Measurements from ENCODE around the gene TM4SF5.

The TM4SF5 gene

DNA sequence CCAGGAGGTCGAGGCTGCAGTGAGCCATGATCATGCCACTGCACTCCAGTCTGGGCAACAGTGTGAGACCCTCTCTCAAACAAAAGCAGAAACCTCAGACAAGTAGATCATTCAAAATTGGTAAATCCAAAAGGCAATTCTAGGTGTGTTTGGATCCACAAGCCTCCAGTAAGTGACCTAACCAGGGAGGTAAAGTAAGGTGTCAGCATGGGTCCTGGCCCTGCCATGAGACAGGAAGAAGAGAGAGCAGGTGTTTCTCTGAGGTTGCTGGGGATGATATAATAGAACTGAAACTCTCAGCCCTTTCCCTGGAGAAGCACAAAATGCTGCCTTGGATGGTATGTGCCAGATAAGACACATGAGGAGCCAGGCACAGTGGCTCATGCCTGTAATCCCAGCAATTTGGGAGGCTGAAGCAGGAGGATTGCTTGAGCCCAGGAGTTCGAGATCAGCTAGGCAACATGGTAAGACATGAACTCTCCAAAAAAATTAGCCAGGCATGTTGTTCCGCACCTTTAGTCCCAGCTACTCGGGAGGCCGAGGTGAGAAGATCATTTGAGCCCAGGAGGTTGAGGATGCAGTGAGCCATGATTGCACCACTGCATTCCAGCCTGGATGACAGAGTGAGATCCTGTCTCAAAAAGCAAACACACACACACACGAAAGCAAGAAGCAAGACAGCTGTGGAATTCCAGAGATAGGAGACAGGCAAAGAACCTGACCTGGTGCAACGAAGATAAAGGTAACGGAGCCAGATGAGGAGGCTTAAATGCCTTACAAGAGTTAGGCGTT, 6.5 kb downstream of the TM4SF5 start:
- DNase-seq (ENCODE audit: low read depth, low spot score): no peak
- TF ChIP-seq, protein P1, sequence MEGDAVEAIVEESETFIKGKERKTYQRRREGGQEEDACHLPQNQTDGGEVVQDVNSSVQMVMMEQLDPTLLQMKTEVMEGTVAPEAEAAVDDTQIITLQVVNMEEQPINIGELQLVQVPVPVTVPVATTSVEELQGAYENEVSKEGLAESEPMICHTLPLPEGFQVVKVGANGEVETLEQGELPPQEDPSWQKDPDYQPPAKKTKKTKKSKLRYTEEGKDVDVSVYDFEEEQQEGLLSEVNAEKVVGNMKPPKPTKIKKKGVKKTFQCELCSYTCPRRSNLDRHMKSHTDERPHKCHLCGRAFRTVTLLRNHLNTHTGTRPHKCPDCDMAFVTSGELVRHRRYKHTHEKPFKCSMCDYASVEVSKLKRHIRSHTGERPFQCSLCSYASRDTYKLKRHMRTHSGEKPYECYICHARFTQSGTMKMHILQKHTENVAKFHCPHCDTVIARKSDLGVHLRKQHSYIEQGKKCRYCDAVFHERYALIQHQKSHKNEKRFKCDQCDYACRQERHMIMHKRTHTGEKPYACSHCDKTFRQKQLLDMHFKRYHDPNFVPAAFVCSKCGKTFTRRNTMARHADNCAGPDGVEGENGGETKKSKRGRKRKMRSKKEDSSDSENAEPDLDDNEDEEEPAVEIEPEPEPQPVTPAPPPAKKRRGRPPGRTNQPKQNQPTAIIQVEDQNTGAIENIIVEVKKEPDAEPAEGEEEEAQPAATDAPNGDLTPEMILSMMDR (IDR thresholded peaks at IDR 0.05; ENCODE audit: low read depth, low read length): no peak
- H3K4me3 ChIP-seq (ENCODE audit: low read depth, low read length): no peak overlapping the region
- in situ Hi-C loops (cut with HindIII; ENCODE audit: low sequenced_read_pairs): no loop called here

DNA sequence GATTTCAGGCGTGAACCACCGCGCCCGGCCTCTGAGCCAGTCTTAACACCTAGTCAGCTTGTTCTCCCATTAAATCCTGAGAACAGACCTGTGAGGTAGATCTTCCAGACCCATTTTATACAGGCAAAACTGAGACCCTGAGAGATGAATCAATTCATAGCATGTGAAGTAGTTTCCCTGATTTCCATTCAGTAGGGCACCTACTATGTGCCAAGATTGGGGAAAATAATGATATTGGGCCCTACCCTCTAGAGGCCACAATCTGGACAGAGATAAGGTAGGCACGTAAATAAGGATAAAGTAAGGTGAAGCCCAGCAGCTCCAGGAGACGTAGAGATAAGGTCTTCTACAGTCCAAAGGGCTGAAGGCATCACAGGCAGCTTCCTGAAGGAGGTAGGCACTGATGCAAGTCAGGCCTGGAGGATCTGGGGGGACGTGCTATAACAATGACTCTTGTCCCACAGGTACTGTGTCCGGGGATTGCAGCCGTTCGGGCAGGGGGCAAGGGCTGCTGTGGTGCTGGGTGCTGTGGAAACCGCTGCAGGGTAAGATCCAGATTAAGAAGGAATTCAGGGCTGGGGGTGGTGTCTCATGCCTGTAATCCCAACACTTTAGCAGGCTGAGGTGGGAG, 8.8 kb downstream of the TM4SF5 start:
- TF ChIP-seq, protein P1 (IDR thresholded peaks at IDR 0.05; ENCODE audit: low read depth, low read length): no peak
- no peak overlapping the region for H3K4me3 ChIP-seq (ENCODE audit: low read depth, low read length)
- no peak for DNase-seq (ENCODE audit: low read depth, low spot score)
- in situ Hi-C loops (cut with HindIII; ENCODE audit: low sequenced_read_pairs): no loop called here

DNA sequence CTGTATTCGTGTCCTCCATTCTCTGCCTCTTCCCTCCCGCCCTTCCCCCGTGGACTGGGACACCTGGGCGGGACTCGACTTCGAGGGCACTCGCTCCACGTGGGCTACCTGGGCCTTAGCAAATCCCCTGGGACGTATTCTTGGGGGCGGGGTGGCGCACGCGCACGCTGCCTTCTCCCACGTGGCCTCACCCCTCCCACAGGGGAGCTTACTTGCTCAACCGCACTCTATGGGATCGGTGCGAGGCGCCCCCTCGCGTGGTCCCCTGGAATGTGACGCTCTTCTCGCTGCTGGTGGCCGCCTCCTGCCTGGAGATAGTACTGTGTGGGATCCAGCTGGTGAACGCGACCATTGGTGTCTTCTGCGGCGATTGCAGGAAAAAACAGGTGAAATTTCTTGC, 11.0 kb downstream of the TM4SF5 start:
- no peak overlapping the region for H3K4me3 ChIP-seq (ENCODE audit: low read depth, low read length)
- no peak for DNase-seq (ENCODE audit: low read depth, low spot score)
- TF ChIP-seq, protein P1 (IDR thresholded peaks at IDR 0.05; ENCODE audit: low read depth, low read length): no peak
- in situ Hi-C loops (cut with HindIII; ENCODE audit: low sequenced_read_pairs): no loop called here

DNA sequence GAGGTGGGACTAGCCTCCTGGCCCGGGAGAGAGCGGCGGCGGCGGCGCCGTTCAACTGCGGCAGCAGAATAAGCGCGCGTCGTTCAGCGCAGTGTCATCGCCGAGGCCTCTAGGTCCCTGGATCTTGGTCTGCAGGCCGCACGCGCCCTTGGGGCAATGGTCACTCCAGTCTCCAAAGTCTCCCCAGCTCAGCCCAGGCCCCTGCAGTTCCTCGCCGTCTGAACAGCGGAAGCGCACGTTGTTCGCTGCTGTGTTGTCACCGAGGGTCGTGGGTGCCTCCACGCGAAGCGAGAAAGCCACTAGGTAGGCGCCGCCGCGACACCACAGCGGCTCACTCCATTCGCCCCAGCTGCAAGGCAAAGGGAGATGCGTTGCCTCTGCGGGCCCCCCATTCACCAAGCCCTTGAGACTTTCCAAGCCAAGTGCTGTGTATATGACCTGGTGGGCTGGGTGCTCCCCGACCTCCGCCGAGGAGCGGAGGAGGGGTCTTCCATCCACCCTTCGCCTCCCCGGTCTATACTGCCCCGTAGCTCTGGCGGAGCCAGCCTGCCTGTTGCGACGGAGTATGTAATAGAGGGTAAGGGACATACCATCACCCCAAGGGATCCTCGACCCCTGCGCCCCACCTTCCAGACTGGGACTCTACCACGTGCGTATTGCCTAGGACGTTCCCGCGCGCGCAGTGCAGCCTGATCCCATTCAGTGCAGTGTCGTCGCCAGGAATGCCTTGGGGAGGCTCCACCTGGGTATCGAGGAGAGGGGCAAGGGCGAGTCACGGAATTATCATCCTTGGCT, 13.8 kb downstream of the TM4SF5 start:
- in situ Hi-C loops (cut with HindIII; ENCODE audit: low sequenced_read_pairs): no loop called here
- no peak overlapping the region for H3K4me3 ChIP-seq (ENCODE audit: low read depth, low read length)
- DNase-seq (ENCODE audit: low read depth, low spot score): no peak
- TF ChIP-seq, protein P1 (IDR thresholded peaks at IDR 0.05; ENCODE audit: low read depth, low read length): no peak

DNA sequence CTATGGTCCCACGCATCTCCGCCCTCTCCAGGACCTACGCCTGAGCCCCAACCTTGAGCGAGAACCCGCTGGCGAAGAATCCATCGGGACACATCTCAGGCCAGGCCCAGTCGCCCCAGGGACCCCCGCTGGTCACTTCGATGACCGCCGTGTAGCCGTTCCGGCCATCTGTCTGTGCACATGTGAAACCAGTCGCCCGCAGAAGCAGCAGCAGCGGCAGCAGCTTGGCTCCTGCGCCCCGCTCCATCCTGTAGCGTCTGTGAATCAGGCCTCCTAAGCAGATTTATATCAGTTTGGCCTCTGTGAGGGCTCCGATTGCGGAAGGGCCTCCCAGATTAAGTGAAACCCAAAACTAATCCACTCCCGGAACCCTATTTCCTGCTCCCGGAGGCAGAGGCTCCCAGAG, 14.4 kb downstream of the TM4SF5 start, which contains the start of gene VMO1:
Gene VMO1, minus strand, starts transcription at position 259 of the 406 bp plus-strand sequence. Its CDS starts 12 bp downstream, at position 247.
- in situ Hi-C loops (cut with HindIII; ENCODE audit: low sequenced_read_pairs): no loop called here
- DNase-seq (ENCODE audit: low read depth, low spot score): no peak

DNA sequence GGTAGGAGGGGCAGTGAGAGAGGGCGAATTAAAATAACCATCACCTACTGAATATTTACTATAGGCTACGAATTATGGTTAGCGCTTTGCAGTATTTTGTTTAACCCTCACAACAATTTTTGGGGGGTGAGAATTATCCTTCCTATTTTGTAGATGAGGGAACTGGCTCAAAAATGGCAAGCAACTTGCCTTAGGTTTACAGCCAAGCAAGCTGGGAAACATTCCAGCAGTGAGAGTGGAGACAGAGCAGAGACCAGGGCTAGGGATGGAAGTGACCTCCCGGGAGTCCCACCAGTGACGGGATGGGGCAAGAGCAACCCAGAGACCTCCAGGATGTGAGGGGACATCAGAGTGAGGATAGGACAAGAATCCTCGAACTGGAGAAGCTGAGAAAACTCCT, 14.8 kb downstream of the TM4SF5 start:
- TF ChIP-seq, protein P1 (IDR thresholded peaks at IDR 0.05; ENCODE audit: low read depth, low read length): no peak
- no peak for DNase-seq (ENCODE audit: low read depth, low spot score)
- in situ Hi-C loops (cut with HindIII; ENCODE audit: low sequenced_read_pairs): no loop called here
- no peak overlapping the region for H3K4me3 ChIP-seq (ENCODE audit: low read depth, low read length)

More for the DNA sequence above, 14.4 kb downstream of the TM4SF5 start, which contains the start of gene VMO1:
- TF ChIP-seq, protein P1 (IDR thresholded peaks at IDR 0.05; ENCODE audit: low read depth, low read length): no peak
- H3K4me3 ChIP-seq (ENCODE audit: low read depth, low read length): no peak within 1 kb of the TSS

All from astrocyte of the spinal cord (primary cell).